Measurements from ENCODE around the gene PDE4B. TPM values are rescaled to one million over a fixed set of nuclear protein-coding genes. Genes with fewer than 3 reads are reported as not detected.
"Not testable (repeated sequence)": the region's sequence is repeated elsewhere in the genome, so short reads cannot be mapped to it uniquely, and the experiment has no call there.

Gene PDE4B
- total RNA-seq, 1 donor from 2014 or later: 54.6 TPM

GRCh38 chr1:66108624-66109023, 315.9 kb downstream of the PDE4B start:
- DNase-seq (ENCODE audit: extremely low read depth, low read depth, low spot score): no peak

- DNase-seq (ENCODE audit: extremely low read depth, low read depth, low spot score): no peak
These were observed 320.2 kb downstream of the PDE4B start for GRCh38 chr1:66112744-66113400.

GRCh38 chr1:66119148-66119547, 326.5 kb downstream of the PDE4B start:
- DNase-seq (ENCODE audit: extremely low read depth, low read depth, low spot score): no peak

GRCh38 chr1:66124670-66125069, 332.0 kb downstream of the PDE4B start:
- no peak for DNase-seq (ENCODE audit: extremely low read depth, low read depth, low spot score)

GRCh38 chr1:66128641-66129040, 335.9 kb downstream of the PDE4B start:
- DNase-seq (ENCODE audit: extremely low read depth, low read depth, low spot score): not testable (repeated sequence)

- DNase-seq (ENCODE audit: extremely low read depth, low read depth, low spot score): no peak
These were observed 339.6 kb downstream of the PDE4B start for GRCh38 chr1:66132324-66132723.

GRCh38 chr1:66134004-66134403, 341.3 kb downstream of the PDE4B start:
- no peak for DNase-seq (ENCODE audit: extremely low read depth, low read depth, low spot score)

GRCh38 chr1:66135161-66135560, 342.5 kb downstream of the PDE4B start:
- DNase-seq (ENCODE audit: extremely low read depth, low read depth, low spot score): no peak

- not testable (repeated sequence) for DNase-seq (ENCODE audit: extremely low read depth, low read depth, low spot score)
These were observed 343.7 kb downstream of the PDE4B start for GRCh38 chr1:66136423-66136822.

GRCh38 chr1:66137235-66137634, 344.5 kb downstream of the PDE4B start:
- no peak for DNase-seq (ENCODE audit: extremely low read depth, low read depth, low spot score)

GRCh38 chr1:66138613-66139012, 345.9 kb downstream of the PDE4B start:
- DNase-seq (ENCODE audit: extremely low read depth, low read depth, low spot score): no peak

- no peak for DNase-seq (ENCODE audit: extremely low read depth, low read depth, low spot score)
These were observed 347.4 kb downstream of the PDE4B start for GRCh38 chr1:66140072-66140471.

GRCh38 chr1:66143651-66144050, 351.0 kb downstream of the PDE4B start:
- DNase-seq (ENCODE audit: extremely low read depth, low read depth, low spot score): no peak

GRCh38 chr1:66147226-66147835, 354.6 kb downstream of the PDE4B start:
- no peak for DNase-seq (ENCODE audit: extremely low read depth, low read depth, low spot score)

GRCh38 chr1:66152034-66152433, 359.3 kb downstream of the PDE4B start:
- no peak for DNase-seq (ENCODE audit: extremely low read depth, low read depth, low spot score)

GRCh38 chr1:66154394-66154793, 361.7 kb downstream of the PDE4B start:
- no peak for DNase-seq (ENCODE audit: extremely low read depth, low read depth, low spot score)

- no peak for DNase-seq (ENCODE audit: extremely low read depth, low read depth, low spot score)
These were observed 363.4 kb downstream of the PDE4B start for GRCh38 chr1:66156144-66156543.

- no peak for DNase-seq (ENCODE audit: extremely low read depth, low read depth, low spot score)
These were observed 367.1 kb downstream of the PDE4B start for GRCh38 chr1:66159800-66160199.

- no peak for DNase-seq (ENCODE audit: extremely low read depth, low read depth, low spot score)
These were observed 368.0 kb downstream of the PDE4B start for GRCh38 chr1:66160719-66161118.

- no peak for DNase-seq (ENCODE audit: extremely low read depth, low read depth, low spot score)
These were observed 374.1 kb downstream of the PDE4B start for GRCh38 chr1:66166753-66167152.

- DNase-seq (ENCODE audit: extremely low read depth, low read depth, low spot score): no peak
These were observed 374.6 kb downstream of the PDE4B start for GRCh38 chr1:66167267-66167666.

- DNase-seq (ENCODE audit: extremely low read depth, low read depth, low spot score): no peak
These were observed 375.8 kb downstream of the PDE4B start for GRCh38 chr1:66168467-66168887.
